Right cardiac atrium (tissue), 5 donors: ENCODE data around the gene GADD45B. TPM values are rescaled to one million over a fixed set of nuclear protein-coding genes. Genes with fewer than 3 reads are reported as not detected.

Experiments used
- ATAC-seq, 2 donors: fragments of 200-7000 bp; cut with Tn5 transposase; one replicate each; pipeline versions ENCODE4 v1.8.0 to v1.9.1; 2020; ENCODE audit warnings: moderate library complexity in 2 of 2, mild to moderate bottlenecking in 1 of 2
- DNase-seq, 3 donors: peaks; one replicate each; pipeline ENCODE4 v3.0.0-alpha.2; 2020
- H3K27ac ChIP-seq: one replicate; pipeline ENCODE4 v1.5.1; 2013; ENCODE audit warnings: mild to moderate bottlenecking, low read length, control low read depth, moderate library complexity
- H3K27me3 ChIP-seq: one replicate; pipeline ENCODE4 v1.6.1; 2013; ENCODE audit not compliant: control insufficient read depth, insufficient read depth
- H3K4me1 ChIP-seq: one replicate; pipeline ENCODE4 v1.6.1; 2013; ENCODE audit warnings: low read length; ENCODE audit not compliant: control insufficient read depth, insufficient read depth
- H3K4me3 ChIP-seq: one replicate; pipeline ENCODE4 v1.5.1; 2013; ENCODE audit warnings: low read length, control low read depth
- H3K9me3 ChIP-seq: one replicate; pipeline ENCODE4 v1.6.1; 2013; ENCODE audit warnings: low read length; ENCODE audit not compliant: control insufficient read depth
- whole genome bisulfite sequencing: extraction: QIAGEN DNeasy Blood & Tissue Kit; methylation state at CpG from one replicate; pipeline ENCODE4 v1.1.7; 2013; 5-methylcytosine and 5-hydroxymethylcytosine counted together
- intact Hi-C, 4 donors: fragments of 100-400 bp; cut with DNase I; formaldehyde crosslinking; loops; one replicate each; pipeline versions ENCODE4 v1.11.0 to v1.14.0; 2022 to 2023
- polyA plus RNA-seq: library from polyadenylated mRNA; stranded (reverse); fragments of 200-250 nt; gene quantifications from one replicate; pipeline ENCODE4 v1.2.3, GENCODE V29; 2013
- total RNA-seq, 4 donors: library from RNA; stranded (reverse); fragmentation: NEBNext Ultra II Directional; extraction: Animal tissue kit (Norgen Biotek cat#: 25700); gene quantifications; one replicate each; pipeline ENCODE4 v1.2.1, GENCODE V29; 2021
- donor health status: healthy with polysubstance abuse.
- donor health status: DM: no; HTN: yes; CAD: no.
- donor health status: DM: no; HTN: no; CAD: no.
- donor health status: DM: no; HTN: yes; CAD: no; lungs with severe emphysema.
- donor health status: DM: yes; HTN: yes; CAD: no.

Gene GADD45B
- total and polyA plus RNA-seq, 5 donors: 52.4 to 205 (median 104) TPM

DNA sequence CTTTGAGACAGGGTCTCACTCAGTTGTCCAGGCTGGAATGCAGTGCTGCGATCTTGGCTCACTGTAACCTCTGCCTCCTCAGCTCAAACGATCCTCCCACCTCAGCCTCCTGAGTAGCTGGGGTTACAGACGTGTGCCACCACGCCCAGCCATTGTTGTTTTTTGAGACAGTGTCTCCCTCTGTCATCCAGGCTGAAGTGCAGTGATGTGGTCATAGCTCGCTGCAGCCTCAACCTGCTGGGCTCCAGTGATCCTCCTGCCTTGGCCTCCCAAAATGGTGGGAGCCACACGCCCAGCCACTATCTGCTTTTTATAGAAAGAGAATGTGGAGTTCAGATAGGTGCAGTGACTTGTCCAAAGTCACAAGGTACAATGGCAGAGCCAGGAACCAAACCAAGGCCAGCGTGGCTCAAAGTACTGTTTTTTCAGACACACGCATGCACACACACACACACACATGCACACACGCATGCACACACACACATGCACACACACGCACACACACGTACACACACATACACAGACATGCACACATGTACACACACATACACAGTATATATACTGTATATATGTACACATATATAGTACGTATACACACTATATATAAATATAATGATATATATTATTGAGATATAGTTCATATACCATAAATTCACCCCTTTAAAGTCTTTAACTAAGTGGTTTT, 6.6 kb downstream of the GADD45B start:
- no peak for DNase-seq
- no peak overlapping the region for H3K4me3 ChIP-seq
- H3K27ac ChIP-seq: no peak overlapping the region
- intact Hi-C loops: no loop called here
- H3K4me1 ChIP-seq: no peaks in the 10 kb centered on the region
- no peaks in the 10 kb centered on the region for H3K9me3 ChIP-seq
- 73% methylated on average over 12 of the region's 12 CpGs for WGBS
- ATAC-seq: no peak
- H3K27me3 ChIP-seq: no peaks in the 10 kb centered on the region

DNA sequence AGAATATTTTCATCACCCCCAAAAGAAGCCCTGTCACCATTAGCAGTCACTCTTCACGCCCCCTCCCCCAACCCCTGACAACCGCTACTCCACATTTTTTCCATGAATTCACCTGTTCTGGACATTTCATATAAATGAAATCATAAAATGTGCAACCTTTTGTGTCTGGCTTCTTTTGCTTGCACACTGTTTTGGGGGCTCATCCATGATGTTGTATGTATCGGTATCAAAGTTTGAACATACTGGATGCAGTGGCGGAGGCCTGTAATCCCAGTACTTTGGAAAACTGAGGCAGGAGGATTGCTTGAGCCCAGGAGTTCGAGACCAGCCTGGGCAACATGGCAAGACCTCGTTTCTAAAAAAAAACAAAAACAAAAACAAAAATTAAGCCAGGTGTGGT, 7.2 kb downstream of the GADD45B start:
- DNase-seq: no peak
- intact Hi-C loops: no loop called here
- 88% methylated on average over 6 of the region's 6 CpGs for WGBS

DNA sequence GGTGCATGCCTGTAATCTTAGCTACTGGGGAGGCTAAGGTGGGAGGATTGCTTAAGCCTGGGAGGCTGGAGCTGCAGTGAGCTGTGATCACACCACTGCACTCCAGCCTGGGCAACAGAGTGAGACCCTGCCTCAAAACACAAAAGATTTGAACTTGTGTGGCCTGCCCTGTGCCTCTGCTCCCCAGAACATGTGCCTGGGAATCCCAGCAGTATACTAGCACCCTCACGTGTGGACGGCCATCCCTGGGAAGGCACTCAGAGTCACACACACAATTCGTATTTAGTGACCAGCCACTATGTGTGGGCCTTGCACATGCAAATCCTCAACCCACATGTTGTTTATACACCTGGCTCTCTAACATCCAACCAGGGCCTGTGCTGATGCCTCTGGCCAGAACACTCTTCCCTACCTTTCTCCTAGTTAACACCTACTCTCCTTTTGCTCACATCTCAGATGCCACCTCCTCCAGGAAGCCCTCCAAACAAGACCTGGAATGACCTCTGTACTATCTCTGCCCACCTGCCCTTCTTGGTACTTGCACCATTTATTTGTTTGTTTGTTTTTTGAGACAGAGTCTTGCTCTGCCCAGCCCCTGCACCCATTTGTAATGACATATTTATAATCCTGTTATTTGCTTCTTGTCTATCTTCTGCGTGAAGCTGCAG, 7.7 kb downstream of the GADD45B start:
- 93% methylated on average over 4 of the region's 4 CpGs for WGBS
- peaks cover 3% of the 10 kb centered on the region for H3K4me1 ChIP-seq

More for the DNA sequence above, 7.2 kb downstream of the GADD45B start:
- Histone ChIP-seq H3K4me1 (no peaks in the 10 kb centered on the region), H3K4me3 (no peak overlapping the region), H3K27ac (no peak overlapping the region), H3K27me3 (no peaks in the 10 kb centered on the region), H3K9me3 (no peaks in the 10 kb centered on the region)
- no peak for ATAC-seq

DNA sequence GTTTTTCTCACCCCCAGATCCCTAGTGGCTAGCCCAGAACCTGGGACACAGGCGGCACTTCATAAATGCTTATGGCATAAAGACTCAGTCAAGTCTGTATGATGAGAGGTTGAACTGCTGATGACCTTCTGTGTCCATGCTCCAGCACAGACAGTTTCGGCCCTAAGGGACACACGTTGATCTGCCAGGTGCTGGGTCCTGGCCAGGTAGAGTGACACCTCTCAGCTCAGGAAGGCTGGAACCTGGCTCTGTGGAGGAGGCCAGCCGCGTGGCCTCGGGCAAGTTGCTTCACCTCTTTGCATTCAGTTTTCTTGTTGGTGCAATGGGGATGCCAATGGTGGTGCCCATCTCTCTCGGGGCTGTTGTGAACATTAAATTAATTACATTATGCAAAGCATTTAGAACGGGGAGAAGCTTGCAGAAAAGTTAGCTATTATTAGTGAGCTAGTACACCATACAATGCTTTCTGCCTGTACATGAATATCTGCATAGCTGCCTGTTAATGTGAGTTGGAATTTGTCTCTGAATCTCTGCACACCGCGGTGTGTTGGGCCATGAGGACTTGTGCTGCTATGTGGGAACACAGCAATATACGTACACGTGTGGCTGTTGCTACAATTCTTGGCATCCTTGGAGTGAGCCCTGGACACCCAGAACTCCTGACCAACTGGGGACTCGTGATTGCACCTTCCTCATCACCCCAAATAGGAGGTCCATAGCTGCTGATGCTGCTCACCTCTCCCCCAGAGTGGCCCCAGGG, 8.4 kb downstream of the GADD45B start:
- intact Hi-C loops: no loop called here
- Histone ChIP-seq H3K27ac (no peak overlapping the region), H3K9me3 (no peaks in the 10 kb centered on the region), H3K4me1 (peaks cover 3% of the 10 kb centered on the region), H3K27me3 (no peaks in the 10 kb centered on the region), H3K4me3 (no peak overlapping the region)
- ATAC-seq (no peak), DNase-seq (no peak)
- whole genome bisulfite sequencing: 81% methylated on average over 13 of the region's 13 CpGs

More for the DNA sequence above, 7.7 kb downstream of the GADD45B start:
- intact Hi-C loops: no loop called here
- no peak overlapping the region for H3K4me3 ChIP-seq
- H3K27ac ChIP-seq: no peak overlapping the region
- DNase-seq (no peak), ATAC-seq (no peak)
- no peaks in the 10 kb centered on the region for H3K27me3 ChIP-seq
- H3K9me3 ChIP-seq: no peaks in the 10 kb centered on the region

DNA sequence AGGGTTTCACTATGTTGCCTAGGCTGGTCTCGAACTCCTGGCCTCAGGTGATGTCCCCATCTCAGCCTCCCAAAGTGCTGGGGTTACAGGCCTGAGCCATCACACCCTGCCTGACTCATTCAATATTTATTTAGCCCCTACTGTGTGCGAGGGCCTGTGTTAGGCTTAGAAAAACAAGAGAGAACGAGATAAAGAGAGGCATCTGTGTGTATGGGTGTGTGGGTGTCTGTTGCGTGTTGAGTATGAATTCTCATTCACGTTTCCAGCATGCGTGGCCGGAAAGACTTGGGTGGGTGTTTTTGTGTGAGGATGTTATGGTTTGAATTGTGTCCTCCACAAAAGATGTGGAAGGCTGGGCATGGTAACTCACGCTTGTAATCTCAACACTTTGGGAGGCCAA, 9.5 kb downstream of the GADD45B start:
- Histone ChIP-seq H3K4me3 (no peak overlapping the region), H3K27me3 (no peaks in the 10 kb centered on the region), H3K27ac (no peak overlapping the region), H3K4me1 (peaks cover 5% of the 10 kb centered on the region), H3K9me3 (no peaks in the 10 kb centered on the region)
- WGBS: 67% methylated on average over 8 of the region's 8 CpGs
- no peak for DNase-seq
- intact Hi-C loops: no loop called here
- ATAC-seq: no peak

DNA sequence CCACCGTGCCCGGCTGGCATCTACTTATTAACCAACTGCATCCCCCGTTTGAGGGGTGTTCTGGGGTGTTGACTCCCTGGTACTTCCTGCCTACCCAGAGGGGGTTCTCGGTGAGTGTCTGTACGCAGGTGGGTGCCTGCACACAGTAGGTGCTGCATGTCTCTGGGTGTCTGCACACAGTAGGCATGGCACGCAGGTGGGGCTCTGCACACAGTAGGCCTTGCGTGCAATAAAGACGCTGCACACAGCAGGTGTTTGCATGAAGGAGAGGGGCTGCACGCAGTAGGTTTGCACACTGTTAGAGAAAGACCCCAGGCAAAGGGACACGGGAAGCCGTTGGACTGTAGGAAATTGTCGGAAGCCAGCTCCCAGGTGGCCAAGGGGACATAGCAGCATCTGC, 11.2 kb downstream of the GADD45B start:
- intact Hi-C loops: no loop called here
- 92% methylated on average over 12 of the region's 12 CpGs for WGBS
- ATAC-seq: no peak

DNA sequence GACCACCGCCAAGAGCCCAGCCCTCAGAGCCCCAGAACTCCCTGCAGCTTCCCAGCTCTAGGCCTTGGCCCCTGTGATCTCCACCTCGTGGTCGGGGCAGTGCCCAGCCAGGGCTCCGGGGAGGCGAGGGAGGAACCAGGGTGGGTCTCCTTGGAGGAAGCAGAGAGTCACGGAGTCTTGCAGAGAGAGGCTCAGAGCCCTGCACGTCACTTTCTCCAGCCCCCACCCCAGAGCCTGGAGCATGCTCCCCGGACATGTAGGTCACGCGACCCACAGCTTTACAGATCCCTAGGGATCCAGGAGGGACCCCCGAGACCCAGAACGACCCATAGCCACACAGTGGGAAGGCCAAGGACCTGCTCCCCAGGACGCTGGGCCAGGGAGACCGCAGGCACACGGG, 11.9 kb downstream of the GADD45B start:
- ATAC-seq (peak; percentile 36 to 58), DNase-seq (peak; percentile 49 to 79 (median 70))
- 30% methylated on average over 15 of the region's 15 CpGs for WGBS
- Histone ChIP-seq H3K27me3 (no peaks in the 10 kb centered on the region), H3K9me3 (no peaks in the 10 kb centered on the region), H3K4me1 (peaks cover 5% of the 10 kb centered on the region), H3K4me3 (no peak overlapping the region), H3K27ac (no peak overlapping the region)
- intact Hi-C loops: no loop called here

More for the DNA sequence above, 11.2 kb downstream of the GADD45B start:
- Histone ChIP-seq H3K4me3 (no peak overlapping the region), H3K27ac (no peak overlapping the region), H3K4me1 (peaks cover 5% of the 10 kb centered on the region), H3K9me3 (no peaks in the 10 kb centered on the region), H3K27me3 (no peaks in the 10 kb centered on the region)
- DNase-seq: no peak

DNA sequence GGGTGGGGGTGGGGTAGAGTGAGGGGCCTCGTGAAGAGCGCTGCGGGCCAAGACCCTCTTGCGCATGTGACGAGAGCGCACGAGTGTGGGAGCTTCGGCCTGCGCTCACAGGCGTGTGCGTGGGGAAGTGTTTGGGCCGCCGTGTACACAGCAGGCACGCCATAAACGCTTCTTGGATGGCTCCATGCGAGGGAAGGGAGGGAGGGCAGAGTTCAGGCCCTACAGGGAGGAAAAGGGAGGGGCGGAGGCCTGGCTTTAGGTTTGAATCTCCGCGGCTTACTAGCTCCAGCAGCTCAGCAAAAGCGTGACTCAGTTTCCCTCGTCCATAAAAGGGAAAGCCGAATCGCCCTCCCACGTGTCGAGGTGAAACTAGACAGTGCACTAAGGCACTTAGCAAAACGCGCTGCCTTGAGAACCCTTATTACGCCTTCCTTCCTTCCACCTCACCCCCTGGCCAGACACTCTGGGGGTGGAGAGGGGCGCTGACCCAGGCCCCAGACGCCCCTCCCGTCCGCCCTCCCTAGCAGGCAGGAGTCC, 12.5 kb downstream of the GADD45B start:
- WGBS: 16% methylated on average over 32 of the region's 32 CpGs
- ATAC-seq (peak; percentile 27 to 49), DNase-seq (no peak)
- peak overlapping the region; percentile 9 for H3K27ac ChIP-seq
- H3K9me3 ChIP-seq: no peaks in the 10 kb centered on the region
- intact Hi-C loops: no loop called here
- H3K27me3 ChIP-seq: no peaks in the 10 kb centered on the region
- H3K4me3 ChIP-seq: peak overlapping the region; percentile 68
- peaks cover 5% of the 10 kb centered on the region for H3K4me1 ChIP-seq

DNA sequence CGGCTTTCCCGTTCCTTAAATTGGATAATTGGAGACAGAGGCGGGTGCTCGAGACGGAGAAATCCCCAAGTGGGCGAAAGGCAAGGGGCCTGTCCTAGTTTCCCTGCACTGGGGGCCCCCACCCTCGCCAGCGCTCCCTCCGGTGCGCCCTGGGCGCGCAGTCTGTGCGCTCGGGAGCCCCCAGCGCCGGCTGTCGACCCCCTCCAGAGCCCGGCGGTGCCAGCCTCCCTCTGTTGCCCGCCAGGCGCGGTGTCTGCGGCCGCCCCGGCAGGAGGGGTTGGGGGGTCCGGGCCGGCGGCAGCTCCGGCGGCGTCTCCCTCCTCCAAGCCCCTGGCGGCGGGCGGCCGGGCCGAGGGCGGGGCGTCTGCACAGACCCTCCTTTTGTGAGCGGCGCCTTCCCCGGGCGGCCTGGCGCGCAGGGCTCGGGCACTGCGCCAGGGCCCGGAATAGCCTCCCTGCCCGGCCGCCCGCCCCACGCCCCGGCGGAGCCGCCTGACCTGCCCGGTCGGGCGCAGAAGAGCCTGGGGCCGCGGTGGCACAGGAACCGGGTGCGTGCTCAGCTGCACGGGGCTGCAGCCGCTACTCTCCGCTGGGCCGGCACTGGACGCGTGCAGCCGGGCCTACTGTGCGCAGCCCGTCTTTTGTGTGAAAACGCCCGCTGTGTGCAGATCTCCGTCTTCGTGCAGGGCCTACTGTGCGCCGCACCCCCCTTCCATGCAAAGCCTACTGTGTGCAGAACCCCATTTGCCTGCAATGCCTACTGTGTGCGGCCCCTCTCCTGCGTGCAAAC, 13.2 kb downstream of the GADD45B start:
- Histone ChIP-seq H3K4me3 (peak overlapping the region; percentile 68), H3K9me3 (no peaks in the 10 kb centered on the region), H3K27me3 (no peaks in the 10 kb centered on the region), H3K27ac (peak overlapping the region; percentile 9), H3K4me1 (peaks cover 5% of the 10 kb centered on the region)
- WGBS: 3% methylated on average over 78 of the region's 78 CpGs
- peak; percentile 73 to 89 (median 87) for DNase-seq
- intact Hi-C loops: no loop called here
- ATAC-seq: peak; percentile 72 to 82

DNA sequence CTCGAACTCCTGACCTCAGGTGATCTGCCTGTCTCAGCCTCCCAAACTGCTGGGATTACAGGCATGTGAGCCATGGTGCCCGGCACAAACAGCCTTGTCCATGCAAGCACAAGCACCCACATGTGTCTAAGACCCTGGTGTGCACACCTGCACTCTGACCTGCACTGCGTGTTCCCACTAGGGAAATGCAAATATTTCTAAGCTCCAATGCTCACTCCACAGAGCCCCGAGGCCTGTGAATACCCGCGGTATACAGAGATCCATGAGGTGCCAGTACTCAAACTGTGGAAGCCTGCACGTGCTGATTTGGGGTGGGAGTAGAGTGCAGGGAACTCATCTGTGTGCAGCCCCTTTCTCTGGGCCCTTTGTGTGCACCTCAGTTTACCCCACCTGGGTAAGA, 14.7 kb downstream of the GADD45B start:
- intact Hi-C loops: no loop called here
- no peak overlapping the region for H3K27ac ChIP-seq
- H3K4me1 ChIP-seq: peaks cover 5% of the 10 kb centered on the region
- 80% methylated on average over 7 of the region's 7 CpGs for WGBS
- no peak overlapping the region for H3K4me3 ChIP-seq
- DNase-seq (no peak), ATAC-seq (no peak)
- H3K27me3 ChIP-seq: no peaks in the 10 kb centered on the region
- H3K9me3 ChIP-seq: no peaks in the 10 kb centered on the region
